Urinary bladder (tissue), 4 donors: ENCODE results near the gene PHACTR1. TPM values are rescaled to one million over a fixed set of nuclear protein-coding genes. Genes with fewer than 3 reads are reported as not detected.

Experiments
- DNase-seq: peaks from one replicate; pipeline ENCODE4 v3.0.0-alpha.2; 2015; ENCODE audit errors: extremely low spot score
- H3K27ac ChIP-seq: one replicate; pipeline ENCODE4 v1.5.1; 2013; ENCODE audit warnings: low read depth, mild to moderate bottlenecking, moderate library complexity
- H3K36me3 ChIP-seq: one replicate; pipeline ENCODE4 v1.6.1; 2013; ENCODE audit warnings: mild to moderate bottlenecking, moderate library complexity; ENCODE audit not compliant: insufficient read depth
- H3K4me1 ChIP-seq: one replicate; pipeline ENCODE4 v1.6.1; 2013; ENCODE audit warnings: mild to moderate bottlenecking, moderate library complexity; ENCODE audit not compliant: insufficient read depth
- H3K4me3 ChIP-seq: one replicate; pipeline ENCODE4 v1.5.1; 2013; ENCODE audit warnings: low read depth, low read length
- WGBS: extraction: QIAGEN DNeasy Blood & Tissue Kit; methylation state at CpG from one replicate; pipeline ENCODE4 v1.1.7; 2013; 5-methylcytosine and 5-hydroxymethylcytosine counted together
- polyA plus RNA-seq: library from polyadenylated mRNA; stranded (reverse); fragments of 200-250 nt; gene quantifications from one replicate; pipeline ENCODE4 v1.2.3, GENCODE V29; 2013
- total RNA-seq: library from RNA; depleted of rRNA; stranded (reverse); fragments of >200 nt; gene quantifications from one replicate; pipeline ENCODE4 v1.2.3, GENCODE V29; 2014
- donor health status: healthy with polysubstance abuse.
- donor health status: healthy.

Gene PHACTR1
- total and polyA plus RNA-seq, 2 donors: 3.3 to 4.3 TPM

GRCh38 chr6:12826584-12826983 lies 110.0 kb downstream of the PHACTR1 start:
- no peak overlapping the region for H3K27ac ChIP-seq
- no peak for DNase-seq
- no peak overlapping the region for H3K4me3 ChIP-seq
- 64% methylated on average over 2 of the region's 2 CpGs for WGBS
- no peaks in the 10 kb centered on the region for H3K4me1 ChIP-seq
- H3K36me3 ChIP-seq: no peaks in the 10 kb centered on the region

- Histone ChIP-seq H3K36me3 (no peaks in the 10 kb centered on the region), H3K4me3 (no peak overlapping the region), H3K27ac (no peak overlapping the region), H3K4me1 (no peaks in the 10 kb centered on the region)
- no peak for DNase-seq
- WGBS: 81% methylated on average over 2 of the region's 2 CpGs
Measured at GRCh38 chr6:12827921-12828320, 111.4 kb downstream of the PHACTR1 start.

- DNase-seq: peak; percentile 23
- WGBS: 70% methylated on average over 4 of the region's 4 CpGs
- Histone ChIP-seq H3K4me3 (no peak overlapping the region), H3K27ac (no peak overlapping the region), H3K4me1 (no peaks in the 10 kb centered on the region), H3K36me3 (no peaks in the 10 kb centered on the region)
Measured at GRCh38 chr6:12832226-12832735, 115.7 kb downstream of the PHACTR1 start.

DNA sequence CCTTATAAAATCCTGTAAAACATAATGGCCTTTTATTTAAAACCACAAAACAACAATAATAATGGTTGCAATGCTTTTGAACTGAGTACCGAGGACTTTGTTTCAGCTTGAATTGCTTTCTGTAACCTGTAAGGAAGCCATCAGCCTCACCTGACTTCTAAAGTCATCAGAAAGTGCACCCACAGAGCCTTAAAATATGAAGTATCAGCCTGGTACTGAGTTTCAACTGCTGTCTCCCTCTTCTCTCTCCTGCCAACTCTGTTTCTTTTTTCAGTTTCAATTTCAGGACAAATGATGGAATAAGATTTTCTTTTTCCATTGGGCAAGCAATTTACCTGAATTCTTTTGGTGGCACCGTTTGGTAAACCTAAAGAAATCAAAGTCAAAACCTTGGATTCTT lies 119.4 kb downstream of the PHACTR1 start:
- H3K27ac ChIP-seq: no peak overlapping the region

GRCh38 chr6:12841619-12842018 lies 125.1 kb downstream of the PHACTR1 start:
- Histone ChIP-seq H3K36me3 (no peaks in the 10 kb centered on the region), H3K4me3 (no peak overlapping the region), H3K27ac (no peak overlapping the region), H3K4me1 (peaks cover 2% of the 10 kb centered on the region)
- WGBS: 40% methylated on average over 1 of the region's 1 CpG
- DNase-seq: no peak

More for the DNA sequence above, 119.4 kb downstream of the PHACTR1 start:
- no peak overlapping the region for H3K4me3 ChIP-seq
- H3K4me1 ChIP-seq: no peaks in the 10 kb centered on the region
- 79% methylated on average over 2 of the region's 2 CpGs for WGBS
- no peaks in the 10 kb centered on the region for H3K36me3 ChIP-seq
- no peak for DNase-seq

GRCh38 chr6:12842114-12842513 lies 125.5 kb downstream of the PHACTR1 start:
- peaks cover 2% of the 10 kb centered on the region for H3K4me1 ChIP-seq
- H3K36me3 ChIP-seq: no peaks in the 10 kb centered on the region
- no peak for DNase-seq
- no peak overlapping the region for H3K27ac ChIP-seq
- no peak overlapping the region for H3K4me3 ChIP-seq

- DNase-seq: no peak
- no peak overlapping the region for H3K4me3 ChIP-seq
- peaks cover 2% of the 10 kb centered on the region for H3K4me1 ChIP-seq
- WGBS: 86% methylated on average over 2 of the region's 2 CpGs
- H3K27ac ChIP-seq: no peak overlapping the region
- H3K36me3 ChIP-seq: no peaks in the 10 kb centered on the region
Measured at GRCh38 chr6:12842658-12843057, 126.1 kb downstream of the PHACTR1 start.

- no peak for DNase-seq
- Histone ChIP-seq H3K4me3 (no peak overlapping the region), H3K27ac (no peak overlapping the region), H3K36me3 (no peaks in the 10 kb centered on the region), H3K4me1 (peaks cover 2% of the 10 kb centered on the region)
- WGBS: 79% methylated on average over 11 of the region's 11 CpGs
Measured at GRCh38 chr6:12844284-12845223, 128.0 kb downstream of the PHACTR1 start.

GRCh38 chr6:12845224-12846004 lies 128.8 kb downstream of the PHACTR1 start:
- H3K27ac ChIP-seq: no peak overlapping the region
- DNase-seq: no peak
- no peaks in the 10 kb centered on the region for H3K36me3 ChIP-seq
- peaks cover 2% of the 10 kb centered on the region for H3K4me1 ChIP-seq
- WGBS: 44% methylated on average over 10 of the region's 10 CpGs
- no peak overlapping the region for H3K4me3 ChIP-seq

- 59% methylated on average over 13 of the region's 13 CpGs for WGBS
- H3K36me3 ChIP-seq: no peaks in the 10 kb centered on the region
- peaks cover 2% of the 10 kb centered on the region for H3K4me1 ChIP-seq
- H3K4me3 ChIP-seq: no peak overlapping the region
- DNase-seq: no peak
- no peak overlapping the region for H3K27ac ChIP-seq
Measured at GRCh38 chr6:12848964-12849808, 132.6 kb downstream of the PHACTR1 start.

GRCh38 chr6:12849809-12850198 lies 133.2 kb downstream of the PHACTR1 start:
- 80% methylated on average over 1 of the region's 1 CpG for whole genome bisulfite sequencing
- no peak overlapping the region for H3K27ac ChIP-seq
- H3K4me1 ChIP-seq: peaks cover 2% of the 10 kb centered on the region

DNA sequence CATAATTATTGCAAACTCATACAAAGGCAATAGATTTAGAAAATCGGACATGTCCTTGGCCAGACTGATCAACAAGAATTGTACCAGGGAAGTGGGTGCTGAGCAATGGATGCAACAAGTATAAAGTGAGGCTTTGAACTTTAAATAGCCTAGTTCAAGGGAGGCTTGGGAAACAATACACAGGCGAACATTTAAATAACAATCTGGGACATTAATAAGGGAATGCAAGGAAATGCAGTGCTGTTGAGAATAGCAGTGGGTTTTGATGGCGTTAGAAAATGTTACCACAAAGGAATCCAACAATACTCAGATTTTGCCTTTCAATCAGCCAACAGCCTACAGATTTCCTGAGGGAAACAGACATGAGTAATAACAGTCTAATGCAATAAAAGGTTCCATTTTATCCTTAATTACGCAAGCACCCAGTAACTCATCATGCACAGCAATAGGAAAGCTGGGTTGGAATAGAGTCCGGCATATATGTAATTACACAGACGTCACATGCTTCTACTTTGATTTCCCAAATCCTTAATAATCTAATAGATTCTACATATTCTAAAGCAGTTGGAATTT lies 134.6 kb downstream of the PHACTR1 start:
- H3K4me1 ChIP-seq: no peaks in the 10 kb centered on the region
- H3K27ac ChIP-seq: no peak overlapping the region
- H3K36me3 ChIP-seq: no peaks in the 10 kb centered on the region
- no peak for DNase-seq
- H3K4me3 ChIP-seq: no peak overlapping the region
- 79% methylated on average over 6 of the region's 6 CpGs for WGBS

More at GRCh38 chr6:12849809-12850198, 133.2 kb downstream of the PHACTR1 start:
- Histone ChIP-seq H3K36me3 (no peaks in the 10 kb centered on the region), H3K4me3 (no peak overlapping the region)
- no peak for DNase-seq

- H3K36me3 ChIP-seq: no peaks in the 10 kb centered on the region
- no peaks in the 10 kb centered on the region for H3K4me1 ChIP-seq
- no peak overlapping the region for H3K4me3 ChIP-seq
- H3K27ac ChIP-seq: no peak overlapping the region
- 49% methylated on average over 2 of the region's 2 CpGs for whole genome bisulfite sequencing
- DNase-seq: no peak
Measured at GRCh38 chr6:12861603-12862002, 145.0 kb downstream of the PHACTR1 start.
